ENCODE measurements around the gene FOXK2.

FOXK2 gene

GRCh38 chr17:82604532-82604931, 85.0 kb downstream of the FOXK2 start:
- no peak overlapping the region for H3K27ac ChIP-seq (ENCODE audit: low read depth, low read length)
- H2BK15ac ChIP-seq (replicated peaks; ENCODE audit: low read depth): no peak overlapping the region
- no peak overlapping the region for H4K5ac ChIP-seq (ENCODE audit: low read length)
- no peak overlapping the region for H2BK5ac ChIP-seq (ENCODE audit: low read length)
- H2BK120ac ChIP-seq (ENCODE audit: low read depth, low read length): no peak overlapping the region
- no peak overlapping the region for H3K9ac ChIP-seq (ENCODE audit: low read length)
- H3K4me1 ChIP-seq (ENCODE audit: control insufficient read depth, low read depth, low read length): no peaks in the 10 kb centered on the region
- no peak overlapping the region for H3K4me3 ChIP-seq (ENCODE audit: low read length)
- H3K23ac ChIP-seq (ENCODE audit: low read length): no peak overlapping the region
- no peak overlapping the region for H3K18ac ChIP-seq (ENCODE audit: low read length)
- H3K4me2 ChIP-seq (ENCODE audit: low read length): no peak overlapping the region
- H3K27me3 ChIP-seq (ENCODE audit: insufficient read depth, low read length, poor library complexity): no peaks in the 10 kb centered on the region
- H3K4ac ChIP-seq (ENCODE audit: low read depth, low read length): no peak overlapping the region
- H2AK5ac ChIP-seq (ENCODE audit: low read length): no peak overlapping the region
- no CpG with 5 or more reads among the region's 7 CpGs for WGBS (ENCODE audit: extremely low coverage, insufficient coverage, low lambda C conversion rate)
- H3K79me2 ChIP-seq (ENCODE audit: control insufficient read depth, insufficient read depth, low read length): no peaks in the 10 kb centered on the region
- DNase-seq: no peak
- no peak overlapping the region for H4K8ac ChIP-seq (ENCODE audit: low read depth, low read length)
- H3K79me1 ChIP-seq (ENCODE audit: low read length): peaks cover 5% of the 10 kb centered on the region
- H3K56ac ChIP-seq (ENCODE audit: low read length): no peak overlapping the region
- peaks cover 14% of the 10 kb centered on the region for H3K36me3 ChIP-seq (ENCODE audit: control insufficient read depth, insufficient read depth, low read length)

GRCh38 chr17:82605939-82606600, 86.5 kb downstream of the FOXK2 start:
- no peak overlapping the region for H2AK5ac ChIP-seq (ENCODE audit: low read length)
- H3K79me2 ChIP-seq (ENCODE audit: control insufficient read depth, insufficient read depth, low read length): no peaks in the 10 kb centered on the region
- H3K56ac ChIP-seq (ENCODE audit: low read length): no peak overlapping the region
- H2BK15ac ChIP-seq (replicated peaks; ENCODE audit: low read depth): no peak overlapping the region
- peaks cover 2% of the 10 kb centered on the region for H3K79me1 ChIP-seq (ENCODE audit: low read length)
- no peak overlapping the region for H4K8ac ChIP-seq (ENCODE audit: low read depth, low read length)
- H3K27me3 ChIP-seq (ENCODE audit: insufficient read depth, low read length, poor library complexity): no peaks in the 10 kb centered on the region
- H3K23ac ChIP-seq (ENCODE audit: low read length): no peak overlapping the region
- no peak overlapping the region for H2BK5ac ChIP-seq (ENCODE audit: low read length)
- DNase-seq: no peak
- H3K4ac ChIP-seq (ENCODE audit: low read depth, low read length): no peak overlapping the region
- peaks cover 13% of the 10 kb centered on the region for H3K36me3 ChIP-seq (ENCODE audit: control insufficient read depth, insufficient read depth, low read length)
- H2BK120ac ChIP-seq (ENCODE audit: low read depth, low read length): no peak overlapping the region
- no peak overlapping the region for H3K9ac ChIP-seq (ENCODE audit: low read length)
- no CpG with 5 or more reads among the region's 16 CpGs for WGBS (ENCODE audit: extremely low coverage, insufficient coverage, low lambda C conversion rate)
- H3K18ac ChIP-seq (ENCODE audit: low read length): no peak overlapping the region
- H3K4me3 ChIP-seq (ENCODE audit: low read length): no peak overlapping the region
- H3K4me2 ChIP-seq (ENCODE audit: low read length): no peak overlapping the region
- no peak overlapping the region for H3K27ac ChIP-seq (ENCODE audit: low read depth, low read length)
- no peak overlapping the region for H4K5ac ChIP-seq (ENCODE audit: low read length)
- no peaks in the 10 kb centered on the region for H3K4me1 ChIP-seq (ENCODE audit: control insufficient read depth, low read depth, low read length)

- no peak for DNase-seq
- peaks cover 10% of the 10 kb centered on the region for H3K36me3 ChIP-seq (ENCODE audit: control insufficient read depth, insufficient read depth, low read length)
- no peak overlapping the region for H2BK15ac ChIP-seq (replicated peaks; ENCODE audit: low read depth)
- H2BK5ac ChIP-seq (ENCODE audit: low read length): no peak overlapping the region
- no peak overlapping the region for H2BK120ac ChIP-seq (ENCODE audit: low read depth, low read length)
- no peak overlapping the region for H4K5ac ChIP-seq (ENCODE audit: low read length)
- no peak overlapping the region for H3K27ac ChIP-seq (ENCODE audit: low read depth, low read length)
- no peak overlapping the region for H3K4ac ChIP-seq (ENCODE audit: low read depth, low read length)
- no peaks in the 10 kb centered on the region for H3K79me1 ChIP-seq (ENCODE audit: low read length)
- no peaks in the 10 kb centered on the region for H3K27me3 ChIP-seq (ENCODE audit: insufficient read depth, low read length, poor library complexity)
- no peaks in the 10 kb centered on the region for H3K79me2 ChIP-seq (ENCODE audit: control insufficient read depth, insufficient read depth, low read length)
- no peak overlapping the region for H3K18ac ChIP-seq (ENCODE audit: low read length)
- no peak overlapping the region for H3K56ac ChIP-seq (ENCODE audit: low read length)
- H4K8ac ChIP-seq (ENCODE audit: low read depth, low read length): no peak overlapping the region
- H3K4me1 ChIP-seq (ENCODE audit: control insufficient read depth, low read depth, low read length): no peaks in the 10 kb centered on the region
- H3K9ac ChIP-seq (ENCODE audit: low read length): no peak overlapping the region
- no peak overlapping the region for H3K4me2 ChIP-seq (ENCODE audit: low read length)
- no CpG with 5 or more reads among the region's 5 CpGs for WGBS (ENCODE audit: extremely low coverage, insufficient coverage, low lambda C conversion rate)
- H3K23ac ChIP-seq (ENCODE audit: low read length): no peak overlapping the region
- H2AK5ac ChIP-seq (ENCODE audit: low read length): no peak overlapping the region
- H3K4me3 ChIP-seq (ENCODE audit: low read length): no peak overlapping the region
Observed at GRCh38 chr17:82608816-82609215, 89.3 kb downstream of the FOXK2 start.

- Histone ChIP-seq H3K9ac (ENCODE audit: low read length) (no peak overlapping the region), H3K23ac (ENCODE audit: low read length) (no peak overlapping the region), H2BK15ac (replicated peaks; ENCODE audit: low read depth) (no peak overlapping the region), H3K4me2 (ENCODE audit: low read length) (no peak overlapping the region), H3K4ac (ENCODE audit: low read depth, low read length) (no peak overlapping the region), H3K4me3 (ENCODE audit: low read length) (no peak overlapping the region), H4K5ac (ENCODE audit: low read length) (no peak overlapping the region), H2BK5ac (ENCODE audit: low read length) (no peak overlapping the region), H3K79me2 (ENCODE audit: control insufficient read depth, insufficient read depth, low read length) (no peaks in the 10 kb centered on the region), H4K8ac (ENCODE audit: low read depth, low read length) (no peak overlapping the region), H3K4me1 (ENCODE audit: control insufficient read depth, low read depth, low read length) (no peaks in the 10 kb centered on the region), H3K36me3 (ENCODE audit: control insufficient read depth, insufficient read depth, low read length) (peaks cover 5% of the 10 kb centered on the region), H2BK120ac (ENCODE audit: low read depth, low read length) (no peak overlapping the region), H3K79me1 (ENCODE audit: low read length) (no peaks in the 10 kb centered on the region), H3K27me3 (ENCODE audit: insufficient read depth, low read length, poor library complexity) (no peaks in the 10 kb centered on the region), H2AK5ac (ENCODE audit: low read length) (no peak overlapping the region), H3K27ac (ENCODE audit: low read depth, low read length) (no peak overlapping the region), H3K56ac (ENCODE audit: low read length) (no peak overlapping the region), H3K18ac (ENCODE audit: low read length) (no peak overlapping the region)
- no peak for DNase-seq
- WGBS (ENCODE audit: extremely low coverage, insufficient coverage, low lambda C conversion rate): no CpG with 5 or more reads among the region's 4 CpGs
Observed at GRCh38 chr17:82609655-82610054, 90.1 kb downstream of the FOXK2 start.

- Histone ChIP-seq H2AK5ac (ENCODE audit: low read length) (no peak overlapping the region), H3K4ac (ENCODE audit: low read depth, low read length) (no peak overlapping the region), H2BK5ac (ENCODE audit: low read length) (no peak overlapping the region), H3K4me3 (ENCODE audit: low read length) (no peak overlapping the region), H4K8ac (ENCODE audit: low read depth, low read length) (no peak overlapping the region), H3K27me3 (ENCODE audit: insufficient read depth, low read length, poor library complexity) (no peaks in the 10 kb centered on the region), H3K18ac (ENCODE audit: low read length) (no peak overlapping the region), H3K79me2 (ENCODE audit: control insufficient read depth, insufficient read depth, low read length) (no peaks in the 10 kb centered on the region), H4K5ac (ENCODE audit: low read length) (no peak overlapping the region), H3K4me2 (ENCODE audit: low read length) (no peak overlapping the region), H3K9ac (ENCODE audit: low read length) (no peak overlapping the region), H3K56ac (ENCODE audit: low read length) (no peak overlapping the region), H3K23ac (ENCODE audit: low read length) (no peak overlapping the region), H3K79me1 (ENCODE audit: low read length) (no peaks in the 10 kb centered on the region), H3K27ac (ENCODE audit: low read depth, low read length) (no peak overlapping the region), H3K36me3 (ENCODE audit: control insufficient read depth, insufficient read depth, low read length) (peaks cover 7% of the 10 kb centered on the region), H2BK15ac (replicated peaks; ENCODE audit: low read depth) (no peak overlapping the region), H2BK120ac (ENCODE audit: low read depth, low read length) (no peak overlapping the region), H3K4me1 (ENCODE audit: control insufficient read depth, low read depth, low read length) (no peaks in the 10 kb centered on the region)
- DNase-seq: no peak
- WGBS (ENCODE audit: extremely low coverage, insufficient coverage, low lambda C conversion rate): no CpG with 5 or more reads among the region's 21 CpGs
Observed at GRCh38 chr17:82611140-82612058, 91.9 kb downstream of the FOXK2 start.

Data from mesendoderm (in vitro differentiated cells).